H9 (cell line): Measurements from ENCODE around the gene UNC13C. TPM values are rescaled to one million over a fixed set of nuclear protein-coding genes. Genes with fewer than 3 reads are reported as not detected.

Experiments
- DNase-seq: peaks from one replicate; pipeline ENCODE4 v3.0.0-alpha.2; 2017
- H2AFZ ChIP-seq: one replicate; pipeline ENCODE4 v1.6.1; 2013; ENCODE audit warnings: mild to moderate bottlenecking, low read length, control low read depth, moderate library complexity
- H2AK5ac ChIP-seq: 2 replicates; pipeline ENCODE4 v1.6.1; 2013; ENCODE audit warnings: low read length, control low read depth, mixed read lengths; ENCODE audit not compliant: insufficient read length
- H2BK120ac ChIP-seq: one replicate; pipeline ENCODE4 v1.6.1; 2013; ENCODE audit warnings: low read depth, mild to moderate bottlenecking, low read length, control low read depth, inconsistent platforms; ENCODE audit not compliant: poor library complexity, severe bottlenecking
- H2BK12ac ChIP-seq: 2 replicates; pipeline ENCODE4 v1.6.1; 2013; ENCODE audit warnings: low read length, control low read depth, mixed read lengths, low read depth; ENCODE audit not compliant: insufficient read length
- H2BK15ac ChIP-seq: 2 replicates; pipeline ENCODE4 v1.6.1; 2013; ENCODE audit warnings: low read depth, low read length, control low read depth
- H2BK20ac ChIP-seq: one replicate; pipeline ENCODE4 v1.6.1; 2013; ENCODE audit warnings: low read depth, mild to moderate bottlenecking, low read length, control low read depth, inconsistent platforms; ENCODE audit not compliant: poor library complexity, severe bottlenecking
- H2BK5ac ChIP-seq: 2 replicates; pipeline ENCODE4 v1.6.1; 2013; ENCODE audit warnings: low read length, control low read depth, mixed read lengths; ENCODE audit not compliant: insufficient read length
- H3K14ac ChIP-seq: 2 replicates; pipeline ENCODE4 v1.6.1; 2013; ENCODE audit warnings: low read length, control low read depth; ENCODE audit not compliant: insufficient read depth
- H3K18ac ChIP-seq: 2 replicates; pipeline ENCODE4 v1.6.1; 2013; ENCODE audit warnings: low read depth, mild to moderate bottlenecking, mixed read lengths, low read length, control low read depth; ENCODE audit not compliant: insufficient read length
- H3K23ac ChIP-seq: 2 replicates; pipeline ENCODE4 v1.6.1; 2013; ENCODE audit warnings: low read length, control low read depth, mixed read lengths, low read depth; ENCODE audit not compliant: insufficient read length
- H3K23me2 ChIP-seq: 2 replicates; pipeline ENCODE4 v1.6.1; 2013; ENCODE audit warnings: low read depth, mild to moderate bottlenecking, mixed read lengths, low read length, control low read depth; ENCODE audit not compliant: insufficient read length, poor library complexity, severe bottlenecking
- H3K27ac ChIP-seq: 2 replicates; pipeline ENCODE4 v1.5.1; 2013; ENCODE audit warnings: low read length, control low read depth, mixed read lengths, low read depth; ENCODE audit not compliant: insufficient read length
- H3K27me3 ChIP-seq: 2 replicates; pipeline ENCODE4 v1.6.1; 2013; ENCODE audit warnings: low read length, control low read depth, inconsistent platforms; ENCODE audit not compliant: insufficient read depth
- H3K4ac ChIP-seq: 2 replicates; pipeline ENCODE4 v1.6.1; 2013; ENCODE audit warnings: low read depth, mild to moderate bottlenecking, control low read depth, inconsistent platforms, low read length, moderate library complexity
- H3K4me1 ChIP-seq: 2 replicates; pipeline ENCODE4 v1.6.1; 2013; ENCODE audit warnings: low read length, control low read depth, inconsistent platforms; ENCODE audit not compliant: insufficient read depth
- H3K4me2 ChIP-seq: 2 replicates; pipeline ENCODE4 v1.6.1; 2013; ENCODE audit warnings: low read length, control low read depth, mixed read lengths; ENCODE audit not compliant: insufficient read length, insufficient read depth
- H3K56ac ChIP-seq: 2 replicates; pipeline ENCODE4 v1.6.1; 2013; ENCODE audit warnings: low read depth, mild to moderate bottlenecking, mixed read lengths, low read length, control low read depth; ENCODE audit not compliant: insufficient read length
- H3K79me1 ChIP-seq: 2 replicates; pipeline ENCODE4 v1.6.1; 2013; ENCODE audit warnings: low read depth, mild to moderate bottlenecking, moderate library complexity, low read length, control low read depth, inconsistent platforms; ENCODE audit not compliant: insufficient read depth, poor library complexity, severe bottlenecking
- H3K79me2 ChIP-seq: 2 replicates; pipeline ENCODE4 v1.6.1; 2013; ENCODE audit warnings: low read length, control low read depth, inconsistent platforms; ENCODE audit not compliant: insufficient read depth
- H3K9ac ChIP-seq: 2 replicates; pipeline ENCODE4 v1.6.1; 2013; ENCODE audit warnings: low read length, control low read depth, mixed read lengths; ENCODE audit not compliant: insufficient read length; ENCODE audit errors: extremely low read depth
- H3K9me3 ChIP-seq: one replicate; pipeline ENCODE4 v1.6.1; 2013; ENCODE audit warnings: low read depth, low read length, inconsistent platforms; ENCODE audit not compliant: control insufficient read depth
- H3T11ph ChIP-seq: one replicate; pipeline ENCODE4 v1.6.1; 2013; ENCODE audit warnings: mild to moderate bottlenecking, low read length, control low read depth, inconsistent platforms
- H4K20me1 ChIP-seq: one replicate; pipeline ENCODE4 v1.6.1; 2013; ENCODE audit not compliant: control insufficient read depth, insufficient read length, insufficient read depth
- H4K5ac ChIP-seq: 2 replicates; pipeline ENCODE4 v1.6.1; 2013; ENCODE audit warnings: low read depth, mild to moderate bottlenecking, mixed read lengths, low read length, control low read depth; ENCODE audit not compliant: insufficient read length
- H4K8ac ChIP-seq: replicated peaks from 2 replicates; pipeline ENCODE4 v1.6.1; 2013; ENCODE audit warnings: low read length, control low read depth, mixed read lengths, low read depth; ENCODE audit not compliant: insufficient read length
- H4K91ac ChIP-seq: 2 replicates; pipeline ENCODE4 v1.6.1; 2013; ENCODE audit warnings: low read depth, mild to moderate bottlenecking, moderate library complexity, mixed read lengths, low read length, control low read depth; ENCODE audit not compliant: insufficient read length
- H3K27ac Mint-ChIP-seq, 3 experiments: 2 replicates in 2 of 3; 3 replicates in 1 of 3; pipeline ENCODE4 v1.8.0; 2020 to 2021; ENCODE audit warnings: mixed read lengths in 3 of 3, mild to moderate bottlenecking in 1 of 3, moderate library complexity in 1 of 3
- H3K27me3 Mint-ChIP-seq: 2 replicates; pipeline ENCODE4 v1.8.0; 2021; ENCODE audit warnings: low read depth, mild to moderate bottlenecking, moderate library complexity, mixed read lengths
- H3K36me3 Mint-ChIP-seq, 3 experiments: 2 replicates in 2 of 3; 3 replicates in 1 of 3; pipeline ENCODE4 v1.8.0; 2020 to 2021; ENCODE audit warnings: low read depth in 3 of 3, mixed read lengths in 3 of 3; ENCODE audit not compliant: insufficient read depth in 1 of 3
- H3K4me1 Mint-ChIP-seq, 2 experiments: 2 replicates each; pipeline ENCODE4 v1.8.0; 2020; ENCODE audit warnings: mixed read lengths in 2 of 2
- H3K4me3 Mint-ChIP-seq, 2 experiments: 2 replicates in 1 of 2; 3 replicates in 1 of 2; pipeline ENCODE4 v1.8.0; 2020 to 2021; ENCODE audit warnings: mild to moderate bottlenecking in 2 of 2, mixed read lengths in 2 of 2, moderate library complexity in 1 of 2
- H3K9me3 Mint-ChIP-seq, 2 experiments: 2 replicates in 1 of 2; 3 replicates in 1 of 2; pipeline ENCODE4 v1.8.0; 2020; ENCODE audit warnings: mild to moderate bottlenecking in 2 of 2, mixed read lengths in 2 of 2, moderate library complexity in 1 of 2
- CTCF ChIP-seq: fragments of 200-600 bp; sonication (generic); conservative IDR thresholded peaks from 3 replicates; pipeline ENCODE4 v1.8.0; 2021; ENCODE audit warnings: antibody characterized with exemption, mild to moderate bottlenecking
- WGBS: extraction: QIAGEN DNeasy Blood & Tissue Kit; methylation state at CpG from one replicate; pipeline ENCODE4 v1.1.7; 2013; ENCODE audit warnings: missing lambda C conversion rate, low lambda C conversion rate, mixed read lengths; ENCODE audit not compliant: insufficient read length; ENCODE audit errors: extremely low coverage; 5-methylcytosine and 5-hydroxymethylcytosine counted together
- total RNA-seq: library from RNA; stranded (reverse); gene quantifications from 2 replicates; pipeline ENCODE4 v1.2.1, GENCODE V29; 2021

UNC13C gene
- total RNA-seq, 1 experiment from 2014 or later = 0.02 TPM

- H3K9ac ChIP-seq = no peak overlapping the region
- no peaks in the 10 kb centered on the region for H3K23me2 ChIP-seq
- no peak overlapping the region for H3K18ac ChIP-seq
- no CpG with 5 or more reads among the region's 5 CpGs for WGBS
- H2BK20ac ChIP-seq = no peak overlapping the region
- no peak overlapping the region for H3K27ac ChIP-seq
- H3T11ph ChIP-seq = no peak overlapping the region
- no peak overlapping the region for H2AK5ac ChIP-seq
- peaks cover 7 to 9% of the 10 kb centered on the region in 2 experiments; a peak in 2 of 4 replicates for H3K4me1 Mint-ChIP-seq
- H2BK120ac ChIP-seq = no peak overlapping the region
- no peaks in the 10 kb centered on the region for H4K20me1 ChIP-seq
- no peak overlapping the region for H4K5ac ChIP-seq
- H3K4ac ChIP-seq = no peak overlapping the region
- H2BK15ac ChIP-seq = no peak overlapping the region
- H3K36me3 Mint-ChIP-seq = no peaks in the 10 kb centered on the region; a peak in 1 of 7 replicates
- no peaks in the 10 kb centered on the region for H3K4me1 ChIP-seq
- no peak overlapping the region for H4K91ac ChIP-seq
- H4K8ac ChIP-seq = no peak overlapping the region
- H3K9me3 Mint-ChIP-seq = no peaks in the 10 kb centered on the region; a peak in 3 of 5 replicates
- H3K79me1 ChIP-seq = no peaks in the 10 kb centered on the region
- no peak for DNase-seq
- no peak overlapping the region for H2AFZ ChIP-seq
- H3K27me3 ChIP-seq = no peaks in the 10 kb centered on the region
- H3K27ac Mint-ChIP-seq = peak overlapping the region in 1 of 3 experiments; percentile 78; a peak in 1 of 7 replicates
- H3K79me2 ChIP-seq = no peaks in the 10 kb centered on the region
- H2BK12ac ChIP-seq = no peak overlapping the region
- no peak overlapping the region for H3K14ac ChIP-seq
- no peak overlapping the region for H3K4me3 Mint-ChIP-seq
- H3K27me3 Mint-ChIP-seq = no peaks in the 10 kb centered on the region
- no peak overlapping the region for H2BK5ac ChIP-seq
- H3K56ac ChIP-seq = no peak overlapping the region
- H3K9me3 ChIP-seq = no peaks in the 10 kb centered on the region
- no peak overlapping the region for H3K4me2 ChIP-seq
- TF ChIP-seq CTCF = no peak
- no peak overlapping the region for H3K23ac ChIP-seq
Measured at GRCh38 chr15:54518156-54518882, 540.1 kb downstream of the UNC13C start.
